Right ventricle myocardium superior (tissue), 1 donor: ENCODE results near the gene PPP1R36. TPM values are rescaled to one million over a fixed set of nuclear protein-coding genes. Genes with fewer than 3 reads are reported as not detected.
A peak's percentile ranks its signal among the peaks of the same experiment; 100 is the strongest.

Source experiments
- ATAC-seq: fragments of 200-7000 bp; cut with Tn5 transposase; one replicate; pipeline ENCODE4 v1.9.1; 2020; ENCODE audit warnings: mild to moderate bottlenecking; ENCODE audit not compliant: poor library complexity
- DNase-seq: peaks from one replicate; pipeline ENCODE4 v3.0.0-alpha.2; 2020
- intact Hi-C: fragments of 100-400 bp; cut with DNase I; formaldehyde crosslinking; loops from one replicate; pipeline ENCODE4 v1.11.2; 2022
- long read RNA-seq: library from polyadenylated mRNA; unstranded; transcript quantifications from one replicate; pipeline ENCODE4 v2.0.0, GENCODE V29; 2021
- total RNA-seq: library from RNA; stranded (reverse); fragmentation: NEBNext Ultra II Directional; extraction: Animal tissue kit (Norgen Biotek cat#: 25700); gene quantifications from one replicate; pipeline ENCODE4 v1.2.1, GENCODE V29; 2021
- donor health status: DM: no; HTN: yes; CAD: no; lungs with severe emphysema.

Gene PPP1R36
- total RNA-seq = 0.19 TPM
- long read RNA-seq, partial matches to known transcripts = 1 of 1 reads
- long read RNA-seq, other reads (novel, unspliced or antisense) = 0 of 1 reads

DNA sequence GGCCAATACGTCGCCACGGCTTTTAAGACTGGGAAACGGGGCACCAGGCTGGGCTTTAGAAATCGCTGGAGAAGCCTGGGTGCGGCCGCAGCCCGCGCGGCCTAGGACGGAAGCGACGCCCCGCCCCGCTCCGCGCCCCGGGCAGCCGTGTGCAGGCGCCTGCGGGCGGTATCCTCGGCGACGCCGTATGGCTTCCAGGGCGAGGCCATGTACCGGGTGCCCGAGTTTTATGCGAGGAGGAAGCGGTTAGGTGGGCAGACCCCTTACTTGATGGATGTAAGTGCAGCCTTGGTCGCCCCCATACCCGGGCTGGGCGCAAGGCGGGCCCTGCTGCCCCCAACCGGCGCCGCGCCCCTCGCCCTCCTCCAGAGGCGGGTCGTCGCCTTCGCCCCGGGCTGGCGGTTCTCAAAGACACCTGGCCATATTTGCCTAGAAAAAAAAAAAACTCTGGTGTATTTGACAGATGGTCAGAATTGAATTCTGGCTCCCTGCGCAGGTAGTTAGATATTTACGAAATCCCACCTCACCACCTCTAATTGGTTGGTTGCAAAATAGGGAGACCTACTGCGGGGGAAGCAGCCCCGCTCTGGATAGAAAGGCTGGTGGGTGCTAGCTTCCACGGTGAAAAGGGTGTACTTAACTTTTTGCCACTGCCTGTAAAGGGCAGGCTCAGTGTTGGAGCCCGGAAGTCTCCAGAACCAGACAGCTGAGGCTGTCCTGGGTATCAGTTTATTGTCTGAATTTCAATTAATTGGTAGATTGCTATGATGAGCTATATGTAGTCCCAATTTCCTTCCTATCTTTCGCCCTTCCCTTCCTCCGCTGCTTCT is at the start of gene PPP1R36:
Gene PPP1R36 (plus strand): TSS at position 171 of the 830 bp plus-strand sequence. CDS start 37 bp downstream, at position 208.
- DNase-seq = peak; percentile 67
- intact Hi-C loops = no loop called here
- peak; percentile 93 for ATAC-seq

DNA sequence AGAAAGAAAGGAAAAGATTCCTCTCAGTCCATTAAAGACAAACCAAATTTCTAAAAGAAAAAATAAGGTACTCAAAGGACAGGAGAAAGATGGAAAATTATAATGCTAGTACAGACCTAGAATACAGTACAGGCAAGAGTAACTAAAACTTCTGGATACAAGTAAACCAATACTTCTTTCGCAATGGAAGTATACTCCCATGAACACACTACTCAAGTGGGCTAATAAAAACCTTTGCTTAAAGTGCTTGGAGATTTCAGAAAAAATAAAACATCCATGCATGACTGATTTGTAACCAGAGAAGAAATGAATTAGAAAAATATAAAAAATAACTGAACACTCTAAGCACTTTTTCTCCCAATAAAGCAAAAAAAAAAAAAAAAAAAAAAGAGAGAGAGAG is 49.7 kb upstream of the PPP1R36 start:
- intact Hi-C loops = no loop called here
- no peak for DNase-seq
- ATAC-seq = no peak

- peak; percentile 70 for DNase-seq
- intact Hi-C loops = no loop called here
- peak; percentile 19 for ATAC-seq
Measured at GRCh38 chr14:64501411-64502171, 48.2 kb upstream of the PPP1R36 start.

- ATAC-seq = no peak
- intact Hi-C loops = no loop called here
- no peak for DNase-seq
Measured at GRCh38 chr14:64502456-64502855, 47.3 kb upstream of the PPP1R36 start.

- intact Hi-C loops = no loop called here
- DNase-seq = no peak
Measured at GRCh38 chr14:64502887-64503433, 46.8 kb upstream of the PPP1R36 start.

GRCh38 chr14:64503434-64504309 is 46.1 kb upstream of the PPP1R36 start, which contains the start of gene ZBTB25:
TSS of gene ZBTB25 (minus strand) at chr14:64503838. CDS start at chr14:64490533, 13,305 bp downstream.
- intact Hi-C loops = no loop called here
- ATAC-seq (peak; percentile 80), DNase-seq (peak; percentile 95)

More at GRCh38 chr14:64502887-64503433, 46.8 kb upstream of the PPP1R36 start:
- peak; percentile 0 for ATAC-seq

- DNase-seq = peak; percentile 93
- ATAC-seq = peak; percentile 69
- intact Hi-C loops = no loop called here
Measured at GRCh38 chr14:64504310-64504896, 45.4 kb upstream of the PPP1R36 start, which contains the start of gene ZBTB1. TSS of gene ZBTB1 (plus strand) at chr14:64504770. CDS start at chr14:64521505, 16,735 bp downstream.

DNA sequence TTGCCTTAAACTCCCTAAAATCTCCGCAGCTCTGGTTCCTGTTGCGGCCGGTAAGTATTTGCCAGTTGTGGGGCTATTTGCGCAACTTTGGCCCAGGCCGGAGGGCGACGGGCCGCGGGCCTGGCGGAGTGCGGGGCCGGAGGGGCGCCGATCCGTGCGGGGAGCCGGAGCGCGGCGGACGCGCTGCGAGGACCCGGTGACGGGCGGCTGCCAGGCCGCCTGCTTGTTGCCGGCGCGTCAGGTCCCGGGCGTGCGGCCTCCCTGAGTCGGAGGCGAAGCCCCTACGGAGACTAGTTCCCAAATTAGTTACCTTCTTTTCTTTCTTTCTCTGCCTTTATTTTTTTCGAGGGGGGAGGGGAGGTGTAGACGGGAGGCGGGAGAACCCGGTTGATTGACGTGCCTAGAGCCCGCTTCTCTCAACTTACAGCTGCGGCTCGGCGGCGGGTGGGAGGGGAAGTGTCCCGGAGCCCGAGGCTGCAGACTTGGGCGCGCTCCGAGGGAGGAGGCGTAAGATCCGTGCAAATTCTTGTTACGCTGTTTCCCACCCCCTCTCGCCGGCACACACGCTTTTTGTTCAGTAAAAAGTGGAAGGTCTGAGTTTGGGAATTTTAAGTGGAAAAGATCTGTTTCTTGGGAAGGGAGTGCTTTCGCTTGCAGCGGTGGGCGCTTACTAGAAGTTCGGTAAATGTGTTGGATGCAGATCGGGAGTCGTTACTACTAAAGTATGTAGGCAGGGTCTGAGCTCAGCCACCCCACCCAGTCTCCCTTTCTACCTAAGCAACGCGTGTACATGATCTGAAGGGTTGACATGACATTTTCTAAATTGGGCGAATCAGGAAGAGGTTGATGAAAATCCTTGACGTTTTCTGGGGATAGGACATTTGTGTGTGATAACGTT is 44.6 kb upstream of the PPP1R36 start:
- peak; percentile 63 for ATAC-seq
- intact Hi-C loops = no loop called here
- DNase-seq = peak; percentile 95

DNA sequence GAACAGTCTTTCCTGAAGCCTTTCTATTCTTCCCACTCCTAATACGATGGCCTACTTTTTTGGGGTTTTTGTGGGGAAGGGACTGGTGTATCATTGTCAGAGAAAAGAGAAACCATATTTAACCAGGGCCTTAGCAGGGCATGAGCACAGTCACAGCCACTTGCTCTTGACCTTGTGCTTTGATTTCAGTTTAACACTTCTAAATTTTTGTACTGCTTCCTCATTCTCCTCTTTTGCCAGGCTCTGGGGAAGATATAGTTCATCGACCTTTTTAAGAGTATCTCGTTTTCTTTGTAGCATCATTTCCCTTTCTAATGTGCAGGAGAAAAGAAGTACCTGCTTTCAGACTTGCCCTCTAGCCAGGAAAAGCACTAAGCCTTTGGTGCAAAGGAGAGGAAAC is 43.0 kb upstream of the PPP1R36 start:
- DNase-seq (no peak), ATAC-seq (no peak)
- intact Hi-C loops = no loop called here

DNA sequence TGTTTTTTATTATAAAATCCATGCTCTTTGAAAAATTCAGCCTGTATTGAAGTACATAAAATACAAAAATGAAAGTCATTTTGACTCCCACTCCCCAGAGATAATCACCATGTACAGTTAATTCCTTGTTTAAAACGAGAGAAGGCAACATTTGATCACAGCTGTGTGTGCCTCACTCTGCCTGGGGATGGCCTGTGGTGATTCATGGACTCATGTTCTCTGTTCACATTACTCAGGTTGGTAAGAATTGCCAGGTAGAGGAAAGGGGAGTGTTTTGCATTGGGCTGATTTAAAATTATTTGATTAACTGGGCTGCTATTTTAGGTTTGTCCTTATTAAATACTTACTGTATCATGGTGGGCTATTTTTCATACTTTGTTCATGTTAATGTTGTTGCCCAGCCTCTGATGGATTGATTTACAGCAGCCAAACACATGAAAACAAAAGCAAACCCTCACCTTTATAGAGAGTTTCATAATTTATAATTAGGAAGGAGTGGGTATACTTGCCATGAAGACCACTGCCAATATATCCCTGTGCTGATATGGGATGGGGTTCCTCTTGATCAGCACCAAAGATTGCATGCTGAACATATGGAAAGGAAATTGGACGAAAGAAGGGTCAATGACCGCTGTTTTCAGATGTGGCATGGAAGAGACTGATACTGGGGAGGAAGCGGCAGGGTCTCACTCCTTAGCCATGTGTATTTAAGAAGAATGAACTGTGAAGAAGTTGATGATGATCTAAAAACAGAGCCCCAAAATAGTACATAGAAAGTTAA is 42.2 kb upstream of the PPP1R36 start:
- ATAC-seq = no peak
- intact Hi-C loops = no loop called here
- no peak for DNase-seq

GRCh38 chr14:64508215-64508776 is 41.5 kb upstream of the PPP1R36 start:
- DNase-seq (no peak), ATAC-seq (no peak)
- intact Hi-C loops = no loop called here

DNA sequence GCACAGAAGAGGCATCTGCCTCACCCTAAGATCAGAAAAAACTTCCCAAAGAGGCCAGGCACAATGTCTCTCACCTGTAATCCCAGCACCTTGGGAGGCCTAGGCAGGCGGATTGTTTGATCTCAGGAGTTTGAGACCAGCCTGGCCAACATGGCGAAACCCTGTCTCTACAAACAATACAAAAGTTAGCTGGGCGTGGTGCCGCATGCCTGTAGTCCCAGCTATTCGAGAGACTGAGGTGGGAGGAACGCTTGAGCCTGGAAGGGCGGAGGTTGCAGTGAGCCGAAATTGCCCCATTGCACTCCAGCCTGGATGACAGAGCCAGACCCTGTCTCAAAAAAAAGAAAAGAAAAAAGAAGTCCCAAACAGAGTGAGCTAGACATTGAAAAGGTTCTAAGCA is 40.7 kb upstream of the PPP1R36 start:
- ATAC-seq (no peak), DNase-seq (no peak)
- intact Hi-C loops = no loop called here

DNA sequence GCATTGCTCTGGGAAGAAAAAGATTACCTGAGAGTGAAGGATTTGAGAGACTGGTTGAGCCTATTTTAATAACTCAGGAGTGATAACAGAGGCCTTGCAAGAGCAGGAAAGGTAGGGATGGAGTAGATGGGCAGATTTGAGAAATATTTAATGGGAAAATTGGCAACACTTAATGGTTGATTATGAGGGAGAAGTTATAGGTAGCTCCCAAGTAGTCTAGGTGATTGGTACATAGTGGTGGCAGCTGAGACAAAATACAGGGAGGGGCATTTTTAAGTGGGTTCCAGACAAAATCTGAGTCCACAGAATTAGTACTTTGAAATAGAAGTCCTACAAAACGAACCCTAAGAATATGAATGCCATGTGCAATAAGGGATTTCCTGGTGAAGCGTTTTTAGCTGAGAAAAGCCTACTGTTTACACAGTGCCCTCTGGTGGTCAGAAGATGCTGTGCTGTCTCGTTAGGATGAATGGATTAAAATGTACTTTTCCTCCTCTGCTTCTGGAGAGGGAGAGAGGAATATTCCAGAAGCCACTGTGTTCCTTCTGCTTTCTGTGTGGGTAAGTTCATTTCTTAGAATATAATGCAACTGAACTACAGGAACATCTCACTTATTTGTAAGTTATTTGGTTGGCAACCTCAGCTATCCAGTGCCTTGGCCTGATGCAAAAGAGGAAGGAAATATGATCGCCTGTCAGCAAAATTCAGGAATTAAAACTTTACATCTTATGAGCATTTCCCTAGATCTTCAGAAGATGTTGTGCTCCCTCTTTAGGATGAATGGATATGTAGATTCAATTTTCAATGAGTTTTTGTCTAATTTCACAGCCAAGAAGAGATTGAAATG is 38.7 kb upstream of the PPP1R36 start:
- intact Hi-C loops = no loop called here
- DNase-seq (no peak), ATAC-seq (peak; percentile 68)

DNA sequence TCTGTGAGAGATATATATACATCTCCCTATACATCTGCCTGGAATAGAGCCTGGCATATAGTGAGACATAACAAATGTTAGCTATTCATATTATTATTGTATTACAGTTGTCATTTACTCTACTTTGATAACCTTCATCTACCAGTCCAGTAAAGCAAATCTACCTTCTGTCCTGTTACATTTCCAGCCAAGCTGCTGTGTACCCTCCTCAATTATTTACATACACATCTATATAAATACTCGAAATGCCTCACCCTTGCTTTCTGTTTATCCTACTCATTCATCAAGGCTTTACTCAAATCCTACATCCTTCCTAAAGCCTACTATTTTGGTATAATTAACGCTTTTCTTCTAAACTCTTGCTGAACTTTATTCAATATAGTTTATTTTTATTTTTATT is 36.5 kb upstream of the PPP1R36 start:
- ATAC-seq = no peak
- intact Hi-C loops = no loop called here
- DNase-seq = no peak

GRCh38 chr14:64515053-64515452 is 34.7 kb upstream of the PPP1R36 start:
- ATAC-seq = peak; percentile 31
- intact Hi-C loops = no loop called here
- DNase-seq = no peak
